ENCODE data around the gene TNFRSF21.

TNFRSF21 gene

DNA sequence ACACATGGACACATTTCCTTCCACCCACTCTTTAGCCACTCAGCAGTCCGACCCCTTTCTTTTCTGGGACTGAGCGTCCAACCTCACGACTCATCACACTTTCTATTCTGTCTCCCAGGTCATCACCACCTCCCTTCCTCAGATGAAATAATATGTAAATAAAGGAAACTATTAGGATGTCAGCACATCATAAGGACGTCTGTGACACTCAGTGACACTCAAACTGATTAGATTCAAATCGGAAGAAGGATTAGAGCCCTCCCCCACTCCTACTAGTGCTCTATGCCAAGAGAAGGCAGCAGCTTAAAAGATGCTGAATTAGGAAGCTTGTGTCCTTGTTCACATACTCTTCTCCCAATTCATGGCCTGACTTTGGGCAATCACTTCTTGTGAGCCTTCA is 113.6 kb downstream of the TNFRSF21 start:
- no peaks in the 10 kb centered on the region for H3K27me3 Mint-ChIP-seq (ENCODE audit: low read depth)
- H3K27ac Mint-ChIP-seq = no peak overlapping the region
- no peak overlapping the region for H3K4me3 Mint-ChIP-seq
- no peaks in the 10 kb centered on the region for H3K9me3 Mint-ChIP-seq
- H3K4me1 Mint-ChIP-seq (ENCODE audit: low read depth) = peaks cover 5% of the 10 kb centered on the region
- H3K36me3 Mint-ChIP-seq (ENCODE audit: low read depth) = no peaks in the 10 kb centered on the region
- no peak for DNase-seq (ENCODE audit: low spot score)

DNA sequence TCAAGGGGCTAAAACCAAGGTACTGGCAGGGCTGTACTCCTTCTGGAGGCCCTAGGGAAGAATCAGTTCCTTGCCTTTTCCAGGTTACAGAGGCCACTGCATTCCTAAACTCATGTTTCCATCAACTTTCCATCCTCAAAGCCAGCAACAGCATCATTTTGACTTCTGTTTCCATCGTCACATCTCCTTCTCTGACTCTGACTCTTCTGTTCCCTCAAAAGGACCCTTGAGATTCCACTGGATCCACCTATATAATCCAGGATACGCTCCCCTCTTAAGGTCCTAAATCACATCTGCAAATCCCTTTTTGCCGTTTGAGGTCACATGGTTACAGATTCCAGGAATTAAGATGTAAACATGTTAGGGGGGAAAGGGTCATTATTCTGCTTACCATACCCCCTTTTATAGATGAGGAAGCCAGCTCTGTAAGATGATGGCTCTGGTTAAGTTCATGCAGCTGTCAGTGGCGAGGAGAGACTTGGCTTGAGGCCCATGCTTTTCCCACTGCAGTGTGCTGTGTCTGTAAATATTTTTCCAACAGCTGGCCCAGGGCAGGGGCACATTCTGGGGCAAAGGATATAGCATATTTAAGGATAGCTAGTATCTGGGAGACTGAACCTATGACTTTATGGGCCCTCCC is 114.6 kb downstream of the TNFRSF21 start:
- Mint-ChIP-seq H3K4me1 (ENCODE audit: low read depth) (peaks cover 5% of the 10 kb centered on the region), H3K27me3 (ENCODE audit: low read depth) (no peaks in the 10 kb centered on the region), H3K9me3 (no peaks in the 10 kb centered on the region), H3K4me3 (no peak overlapping the region), H3K27ac (no peak overlapping the region), H3K36me3 (ENCODE audit: low read depth) (no peaks in the 10 kb centered on the region)
- DNase-seq (ENCODE audit: low spot score) = no peak

DNA sequence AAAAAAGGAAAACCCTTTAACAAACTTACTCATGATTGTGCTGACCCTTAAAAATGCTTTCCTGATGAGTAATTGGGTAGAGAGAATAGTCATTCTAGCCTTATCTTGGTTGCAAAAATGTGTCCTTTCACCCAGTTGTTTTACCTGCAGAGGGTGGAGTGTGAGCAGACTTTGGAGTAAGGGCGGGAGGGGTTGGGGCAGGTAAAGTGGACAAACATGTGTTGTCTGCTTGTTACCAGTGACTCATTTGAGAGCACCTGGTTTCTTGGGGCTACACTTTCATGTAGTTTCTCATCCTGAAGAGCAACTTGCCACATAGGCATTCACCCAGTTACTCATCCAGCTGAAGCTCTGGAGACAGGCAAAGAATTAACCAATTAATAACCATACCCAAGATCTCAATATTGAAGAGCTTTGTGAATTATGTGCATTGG is 121.1 kb downstream of the TNFRSF21 start:
- no peaks in the 10 kb centered on the region for H3K4me1 Mint-ChIP-seq (ENCODE audit: low read depth)
- no peaks in the 10 kb centered on the region for H3K27me3 Mint-ChIP-seq (ENCODE audit: low read depth)
- H3K4me3 Mint-ChIP-seq = no peak overlapping the region
- no peaks in the 10 kb centered on the region for H3K36me3 Mint-ChIP-seq (ENCODE audit: low read depth)
- no peaks in the 10 kb centered on the region for H3K9me3 Mint-ChIP-seq
- DNase-seq (ENCODE audit: low spot score) = no peak
- no peak overlapping the region for H3K27ac Mint-ChIP-seq

DNA sequence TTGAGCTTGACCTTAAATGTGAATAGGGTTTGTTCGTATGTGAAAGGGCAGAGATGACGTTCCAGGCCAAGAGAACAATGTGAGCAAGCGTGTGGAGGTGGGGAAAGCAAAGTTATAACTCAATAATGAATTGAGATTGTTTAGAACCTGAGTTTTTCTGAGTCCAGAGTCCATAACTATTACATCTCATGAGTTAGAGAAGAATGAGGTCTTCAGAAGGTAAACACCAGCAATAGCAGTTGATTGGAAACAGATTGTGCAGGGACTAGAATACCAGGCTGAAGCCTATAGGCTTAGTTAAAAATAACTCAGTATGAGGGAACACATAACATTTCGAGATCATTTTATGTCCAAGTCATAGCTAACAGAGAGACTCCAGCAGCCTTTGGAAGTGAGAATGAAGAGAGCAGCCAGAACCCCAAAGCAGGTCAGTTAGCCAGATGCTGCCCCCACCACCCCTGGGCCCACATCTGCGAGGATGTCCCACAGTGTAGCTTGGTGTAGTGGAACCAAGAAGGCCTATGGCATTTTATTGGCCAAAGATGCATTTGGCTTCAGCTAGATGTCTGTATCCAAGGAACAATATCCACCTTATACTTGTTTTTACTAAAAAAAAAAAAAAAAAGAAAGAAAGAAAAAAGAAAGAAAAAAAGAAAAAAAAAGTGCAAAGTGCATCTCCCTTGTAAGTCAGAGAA is 121.7 kb downstream of the TNFRSF21 start:
- H3K4me1 Mint-ChIP-seq (ENCODE audit: low read depth) = no peaks in the 10 kb centered on the region
- no peaks in the 10 kb centered on the region for H3K36me3 Mint-ChIP-seq (ENCODE audit: low read depth)
- DNase-seq (ENCODE audit: low spot score) = no peak
- H3K9me3 Mint-ChIP-seq = no peaks in the 10 kb centered on the region
- no peaks in the 10 kb centered on the region for H3K27me3 Mint-ChIP-seq (ENCODE audit: low read depth)
- no peak overlapping the region for H3K27ac Mint-ChIP-seq
- H3K4me3 Mint-ChIP-seq = no peak overlapping the region

DNA sequence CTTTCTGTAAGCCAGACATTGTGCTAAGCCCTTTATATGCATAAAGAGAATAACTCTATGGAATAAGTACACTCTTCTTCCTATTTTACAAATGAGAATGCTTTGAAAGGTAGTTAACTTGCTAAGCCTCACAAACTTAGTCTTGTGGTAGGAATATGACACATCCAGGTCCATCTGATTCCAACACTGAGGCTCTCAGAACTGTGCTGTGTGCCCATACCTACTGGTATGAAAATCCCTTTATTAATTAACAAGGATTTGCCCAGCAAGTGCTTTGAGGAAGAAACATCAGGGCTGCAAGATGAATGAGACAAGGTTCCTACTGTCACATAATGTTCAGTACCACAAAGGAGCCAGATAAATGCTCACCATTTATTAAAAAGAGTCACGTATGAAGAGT is 122.6 kb downstream of the TNFRSF21 start:
- Mint-ChIP-seq H3K27ac (no peak overlapping the region), H3K4me3 (no peak overlapping the region), H3K4me1 (ENCODE audit: low read depth) (no peaks in the 10 kb centered on the region), H3K27me3 (ENCODE audit: low read depth) (no peaks in the 10 kb centered on the region), H3K36me3 (ENCODE audit: low read depth) (no peaks in the 10 kb centered on the region), H3K9me3 (no peaks in the 10 kb centered on the region)
- DNase-seq (ENCODE audit: low spot score) = no peak

DNA sequence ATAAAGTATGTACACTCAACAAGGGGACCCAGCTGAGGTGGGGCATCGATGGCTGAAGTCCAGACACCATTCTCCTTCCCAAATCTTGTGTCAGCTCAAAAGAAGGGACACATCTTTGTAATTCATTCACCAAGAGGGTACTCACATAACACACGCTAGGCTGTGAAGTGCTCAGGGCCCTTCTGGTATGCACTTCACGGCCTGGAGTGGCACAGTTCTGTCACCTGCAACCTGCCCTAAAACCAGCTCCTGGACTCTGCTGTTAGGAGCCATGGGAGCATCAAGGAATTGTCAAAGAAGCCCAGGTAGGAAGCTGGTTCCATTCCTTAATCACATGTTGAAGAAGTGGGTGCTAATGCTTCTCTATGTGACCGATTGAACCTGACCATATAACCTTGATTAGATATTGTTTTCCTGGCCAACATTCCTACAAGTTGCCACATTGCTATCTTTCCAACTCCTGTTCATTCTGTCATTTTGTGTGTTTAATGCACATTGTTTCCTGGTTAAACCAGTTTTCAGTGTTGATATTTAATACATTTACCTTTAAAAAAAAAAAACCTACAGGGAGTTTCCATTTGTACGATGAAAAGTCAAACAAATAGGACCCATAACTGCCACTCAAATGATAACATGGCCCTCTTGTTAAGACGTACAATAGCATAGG is 127.3 kb downstream of the TNFRSF21 start:
- Mint-ChIP-seq H3K27ac (no peak overlapping the region), H3K27me3 (ENCODE audit: low read depth) (no peaks in the 10 kb centered on the region), H3K9me3 (no peaks in the 10 kb centered on the region), H3K4me3 (no peak overlapping the region), H3K4me1 (ENCODE audit: low read depth) (no peaks in the 10 kb centered on the region), H3K36me3 (ENCODE audit: low read depth) (no peaks in the 10 kb centered on the region)
- no peak for DNase-seq (ENCODE audit: low spot score)

DNA sequence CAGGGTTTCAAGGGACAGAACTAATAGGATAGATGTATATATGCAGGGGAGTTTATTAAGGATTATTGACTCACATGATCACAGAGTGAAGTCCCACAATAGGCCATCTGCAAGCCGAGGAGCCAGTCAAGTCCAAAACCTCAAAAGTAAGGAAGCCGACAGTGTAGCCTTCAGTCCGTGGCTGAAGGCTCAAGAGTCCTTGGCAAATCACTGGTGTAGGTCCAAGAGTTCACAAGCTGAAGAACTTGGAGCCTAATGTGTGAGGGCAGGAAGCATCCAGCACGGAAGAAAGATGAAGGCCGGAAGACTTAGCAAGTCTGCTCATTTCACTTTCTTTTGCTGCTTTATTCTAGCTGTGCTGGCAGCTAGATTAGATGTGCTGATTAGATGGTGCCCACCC is 128.0 kb downstream of the TNFRSF21 start:
- no peaks in the 10 kb centered on the region for H3K9me3 Mint-ChIP-seq
- H3K27me3 Mint-ChIP-seq (ENCODE audit: low read depth) = no peaks in the 10 kb centered on the region
- no peak overlapping the region for H3K27ac Mint-ChIP-seq
- no peak overlapping the region for H3K4me3 Mint-ChIP-seq
- H3K4me1 Mint-ChIP-seq (ENCODE audit: low read depth) = no peaks in the 10 kb centered on the region
- no peak for DNase-seq (ENCODE audit: low spot score)
- no peaks in the 10 kb centered on the region for H3K36me3 Mint-ChIP-seq (ENCODE audit: low read depth)

Data from T-helper 2 cell treated with Interferon-gamma antibody and Interleukin-4, amounts not matched to agents 5 μg/mL and 100 μg/mL, for 36 hours (primary cell).